Activated CD8-positive, alpha-beta memory T cell treated with anti-CD3 and anti-CD28 coated beads, Interleukin-2, amount 10 ng/mL, durations not matched to agents 7 days and 5 days (primary cell): ENCODE measurements around the gene UBE3C. TPM values are rescaled to one million over a fixed set of nuclear protein-coding genes. Genes with fewer than 3 reads are reported as not detected.

Experiments
- ATAC-seq: fragments of 150-1000 bp; cut with Tn5 transposase; one replicate; pipeline ENCODE4 v1.10.0; 2021; ENCODE audit warnings: moderate library complexity
- CTCF ChIA-PET: fragments of 350-600 bp; sonication (Branson Sonifier 250); formaldehyde crosslinking; loops from one replicate; lab custom pipeline; 2021; ENCODE audit warnings: antibody characterized with exemption; lab: Charles Lee
- DNase-seq: peaks from one replicate; pipeline ENCODE4 v3.0.0-alpha.2; 2020
- H3K27ac Mint-ChIP-seq: one replicate; pipeline ENCODE4 v1.8.0; 2021; ENCODE audit warnings: mild to moderate bottlenecking, mixed read lengths
- H3K27me3 Mint-ChIP-seq: one replicate; pipeline ENCODE4 v1.8.0; 2021; ENCODE audit warnings: mixed read lengths
- H3K36me3 Mint-ChIP-seq: one replicate; pipeline ENCODE4 v1.8.0; 2021; ENCODE audit warnings: mild to moderate bottlenecking, mixed read lengths
- H3K4me1 Mint-ChIP-seq: one replicate; pipeline ENCODE4 v1.8.0; 2021; ENCODE audit warnings: mixed read lengths
- H3K4me3 Mint-ChIP-seq: one replicate; pipeline ENCODE4 v1.8.0; 2021; ENCODE audit warnings: mild to moderate bottlenecking, moderate library complexity, mixed read lengths
- H3K9me3 Mint-ChIP-seq: one replicate; pipeline ENCODE4 v1.8.0; 2022; ENCODE audit warnings: low read depth, mixed read lengths
- total RNA-seq, 2 experiments: library from RNA; stranded (reverse); gene quantifications; one replicate each; pipeline ENCODE4 v1.2.3, GENCODE V29; 2021

Gene UBE3C
- total RNA-seq, 2 experiments from 2014 or later = 54.8 to 62.1 TPM

- Mint-ChIP-seq H3K4me3 (no peak overlapping the region), H3K4me1 (no peaks in the 10 kb centered on the region), H3K27me3 (no peaks in the 10 kb centered on the region), H3K36me3 (peaks cover 19% of the 10 kb centered on the region), H3K27ac (no peak overlapping the region), H3K9me3 (no peaks in the 10 kb centered on the region)
- DNase-seq (no peak), ATAC-seq (no peak)
- CTCF ChIA-PET = interaction anchor here (0.9 to 2.0 kb wide), 2 partner anchors 14 to 20 kb away, joined by 3 to 4 read pairs; no protein-coding TSS in a partner anchor
Observed at GRCh38 chr7:157208571-157209413, 70.1 kb downstream of the UBE3C start.

GRCh38 chr7:157210682-157211081 lies 72.0 kb downstream of the UBE3C start:
- ATAC-seq = no peak
- Mint-ChIP-seq H3K27ac (no peak overlapping the region), H3K9me3 (no peaks in the 10 kb centered on the region), H3K4me1 (no peaks in the 10 kb centered on the region), H3K27me3 (no peaks in the 10 kb centered on the region), H3K36me3 (peaks cover 19% of the 10 kb centered on the region), H3K4me3 (no peak overlapping the region)
- no peak for DNase-seq
- CTCF ChIA-PET = interaction anchor here (1.1 to 1.5 kb wide), 2 partner anchors 19 to 261 kb away, joined by 3 read pairs; partner anchors contain the start of gene NOM1

GRCh38 chr7:157211690-157212089 lies 73.0 kb downstream of the UBE3C start:
- no peak for DNase-seq
- no peaks in the 10 kb centered on the region for H3K4me1 Mint-ChIP-seq
- CTCF ChIA-PET = interaction anchor here (1.1 kb wide), 1 partner anchor 262 kb away, joined by 3 read pairs; the partner anchor contains the start of gene NOM1
- no peaks in the 10 kb centered on the region for H3K27me3 Mint-ChIP-seq
- no peaks in the 10 kb centered on the region for H3K9me3 Mint-ChIP-seq
- H3K36me3 Mint-ChIP-seq = peaks cover 17% of the 10 kb centered on the region
- H3K27ac Mint-ChIP-seq = no peak overlapping the region
- ATAC-seq = no peak
- no peak overlapping the region for H3K4me3 Mint-ChIP-seq

- CTCF ChIA-PET = interaction anchor here (0.7 kb wide), 1 partner anchor 57 kb away, joined by 3 read pairs; no protein-coding TSS in a partner anchor
Observed at GRCh38 chr7:157219154-157219553, 80.4 kb downstream of the UBE3C start.

GRCh38 chr7:157220916-157221569 lies 82.3 kb downstream of the UBE3C start:
- CTCF ChIA-PET = interaction anchor here (0.8 kb wide), 1 partner anchor 15 kb away, joined by 3 read pairs; no protein-coding TSS in a partner anchor
- Mint-ChIP-seq H3K4me3 (no peak overlapping the region), H3K4me1 (no peaks in the 10 kb centered on the region), H3K27ac (no peak overlapping the region), H3K36me3 (peaks cover 22% of the 10 kb centered on the region), H3K27me3 (no peaks in the 10 kb centered on the region), H3K9me3 (no peaks in the 10 kb centered on the region)
- DNase-seq (no peak), ATAC-seq (no peak)

More at GRCh38 chr7:157219154-157219553, 80.4 kb downstream of the UBE3C start:
- DNase-seq (no peak), ATAC-seq (no peak)
- Mint-ChIP-seq H3K27ac (no peak overlapping the region), H3K36me3 (peaks cover 14% of the 10 kb centered on the region), H3K4me1 (no peaks in the 10 kb centered on the region), H3K9me3 (no peaks in the 10 kb centered on the region), H3K27me3 (no peaks in the 10 kb centered on the region), H3K4me3 (no peak overlapping the region)

- CTCF ChIA-PET = interaction anchor here (1.2 kb wide), 1 partner anchor 15 kb away, joined by 4 read pairs; no protein-coding TSS in a partner anchor
- no peak for ATAC-seq
- peaks cover 23% of the 10 kb centered on the region for H3K36me3 Mint-ChIP-seq
Observed at GRCh38 chr7:157222687-157223086, 84.0 kb downstream of the UBE3C start.

GRCh38 chr7:157224627-157225026 lies 85.9 kb downstream of the UBE3C start:
- ATAC-seq (no peak), DNase-seq (no peak)
- Mint-ChIP-seq H3K27me3 (no peaks in the 10 kb centered on the region), H3K9me3 (no peaks in the 10 kb centered on the region), H3K4me3 (no peak overlapping the region), H3K27ac (no peak overlapping the region), H3K4me1 (no peaks in the 10 kb centered on the region), H3K36me3 (peaks cover 17% of the 10 kb centered on the region)
- CTCF ChIA-PET = interaction anchor here (0.8 kb wide), 1 partner anchor 158 kb away, joined by 3 read pairs; no protein-coding TSS in a partner anchor

More at GRCh38 chr7:157222687-157223086, 84.0 kb downstream of the UBE3C start:
- no peaks in the 10 kb centered on the region for H3K9me3 Mint-ChIP-seq
- H3K4me3 Mint-ChIP-seq = no peak overlapping the region
- DNase-seq = no peak
- H3K27ac Mint-ChIP-seq = no peak overlapping the region
- H3K27me3 Mint-ChIP-seq = no peaks in the 10 kb centered on the region
- H3K4me1 Mint-ChIP-seq = no peaks in the 10 kb centered on the region

GRCh38 chr7:157228864-157229422 lies 90.2 kb downstream of the UBE3C start:
- peak; percentile 46 for DNase-seq
- peak; percentile 42 for ATAC-seq
- CTCF ChIA-PET = interaction anchor here (0.7 to 2.5 kb wide), 2 partner anchors 21 kb away, joined by 3 to 7 read pairs; no protein-coding TSS in a partner anchor
- Mint-ChIP-seq H3K27me3 (no peaks in the 10 kb centered on the region), H3K36me3 (peaks cover 33% of the 10 kb centered on the region), H3K4me1 (peaks cover 10% of the 10 kb centered on the region), H3K4me3 (no peak overlapping the region), H3K27ac (no peak overlapping the region), H3K9me3 (no peaks in the 10 kb centered on the region)

GRCh38 chr7:157233677-157234076 lies 95.0 kb downstream of the UBE3C start:
- Mint-ChIP-seq H3K27me3 (no peaks in the 10 kb centered on the region), H3K4me3 (no peak overlapping the region), H3K36me3 (peaks cover 37% of the 10 kb centered on the region), H3K27ac (no peak overlapping the region), H3K4me1 (peaks cover 17% of the 10 kb centered on the region), H3K9me3 (no peaks in the 10 kb centered on the region)
- ATAC-seq (no peak), DNase-seq (no peak)
- CTCF ChIA-PET = interaction anchor here (1.3 to 1.9 kb wide), 2 partner anchors 9 to 40 kb away, joined by 3 to 5 read pairs; no protein-coding TSS in a partner anchor

GRCh38 chr7:157234271-157234670 lies 95.5 kb downstream of the UBE3C start:
- CTCF ChIA-PET = interaction anchor here (1.3 to 1.9 kb wide), 2 partner anchors 8 to 40 kb away, joined by 3 to 5 read pairs; no protein-coding TSS in a partner anchor
- H3K4me1 Mint-ChIP-seq = peaks cover 17% of the 10 kb centered on the region
- DNase-seq (no peak), ATAC-seq (no peak)
- peaks cover 39% of the 10 kb centered on the region for H3K36me3 Mint-ChIP-seq
- no peaks in the 10 kb centered on the region for H3K27me3 Mint-ChIP-seq
- no peak overlapping the region for H3K27ac Mint-ChIP-seq
- no peaks in the 10 kb centered on the region for H3K9me3 Mint-ChIP-seq
- H3K4me3 Mint-ChIP-seq = no peak overlapping the region

GRCh38 chr7:157235357-157236333 lies 96.9 kb downstream of the UBE3C start:
- Mint-ChIP-seq H3K9me3 (no peaks in the 10 kb centered on the region), H3K36me3 (peaks cover 44% of the 10 kb centered on the region), H3K4me3 (no peak overlapping the region), H3K27me3 (no peaks in the 10 kb centered on the region), H3K27ac (no peak overlapping the region), H3K4me1 (peaks cover 17% of the 10 kb centered on the region)
- CTCF ChIA-PET = no interaction called here
- ATAC-seq = no peak
- DNase-seq = no peak

GRCh38 chr7:157238087-157238486 lies 99.4 kb downstream of the UBE3C start:
- CTCF ChIA-PET = interaction anchor here (1.0 to 1.2 kb wide), 2 partner anchors 12 to 81 kb away, joined by 3 to 7 read pairs; no protein-coding TSS in a partner anchor
- H3K36me3 Mint-ChIP-seq = peaks cover 30% of the 10 kb centered on the region
- DNase-seq = no peak
- no peak overlapping the region for H3K4me3 Mint-ChIP-seq
- no peak overlapping the region for H3K27ac Mint-ChIP-seq
- no peaks in the 10 kb centered on the region for H3K9me3 Mint-ChIP-seq
- no peaks in the 10 kb centered on the region for H3K27me3 Mint-ChIP-seq
- no peak for ATAC-seq
- peaks cover 14% of the 10 kb centered on the region for H3K4me1 Mint-ChIP-seq
